ENCODE measurements around the gene ADSS1. TPM values are rescaled to one million over a fixed set of nuclear protein-coding genes. Genes with fewer than 3 reads are reported as not detected.

The ADSS1 gene
- polyA plus RNA-seq, 4 donors: 14.5 to 18.5 (median 17.3) TPM

- no peak for DNase-seq (ENCODE audit: low read depth in 4 of 4, low spot score in 3 of 4)
Measured at GRCh38 chr14:104788873-104789663, 65.0 kb downstream of the ADSS1 start.

- DNase-seq (ENCODE audit: low read depth in 4 of 4, low spot score in 3 of 4): no peak
Measured at GRCh38 chr14:104789752-104790743, 66.0 kb downstream of the ADSS1 start.

GRCh38 chr14:104791425-104791824 lies 67.4 kb downstream of the ADSS1 start:
- DNase-seq (ENCODE audit: low read depth in 4 of 4, low spot score in 3 of 4): no peak

GRCh38 chr14:104792101-104792884 lies 68.3 kb downstream of the ADSS1 start:
- no peak for DNase-seq (ENCODE audit: low read depth in 4 of 4, low spot score in 3 of 4)

GRCh38 chr14:104792945-104793702 lies 69.1 kb downstream of the ADSS1 start:
- no peak for DNase-seq (ENCODE audit: low read depth in 4 of 4, low spot score in 3 of 4)

- no peak for DNase-seq (ENCODE audit: low read depth in 4 of 4, low spot score in 3 of 4)
Measured at GRCh38 chr14:104793703-104793959, 69.6 kb downstream of the ADSS1 start.

- DNase-seq (ENCODE audit: low read depth in 4 of 4, low spot score in 3 of 4): no peak
Measured at GRCh38 chr14:104794099-104794498, 70.1 kb downstream of the ADSS1 start.

GRCh38 chr14:104794631-104794992 lies 70.6 kb downstream of the ADSS1 start:
- no peak for DNase-seq (ENCODE audit: low read depth in 4 of 4, low spot score in 3 of 4)

GRCh38 chr14:104794993-104795780 lies 71.2 kb downstream of the ADSS1 start, which contains the start of gene AKT1:
TSS of gene AKT1 (minus strand) at chr14:104795748. CDS start at chr14:104792643, 3,105 bp downstream.
- DNase-seq (ENCODE audit: low read depth in 4 of 4, low spot score in 3 of 4): no peak

GRCh38 chr14:104795781-104796686 lies 72.0 kb downstream of the ADSS1 start:
- DNase-seq (ENCODE audit: low read depth in 4 of 4, low spot score in 3 of 4): no peak

GRCh38 chr14:104796687-104797081 lies 72.7 kb downstream of the ADSS1 start:
- no peak for DNase-seq (ENCODE audit: low read depth in 4 of 4, low spot score in 3 of 4)

Other genes with a start within 250 kb of the ADSS1 start
- under 1 TPM in 3 of 4 donors, not detected in 1; 0.10 to 0.21 (median 0.20) TPM for gene C14orf180, start 144.5 kb upstream of the ADSS1 start, polyA plus RNA-seq (ENCODE audit: insufficient read length in 4 of 4)
- 1 to 10 TPM in 3 of 4 donors, under 1 TPM in 1; 0.87 to 1.6 (median 1.2) TPM for gene TMEM179, start 119.5 kb upstream of the ADSS1 start, polyA plus RNA-seq (ENCODE audit: insufficient read length in 4 of 4)
- 10 to 100 TPM; 44.6 to 69.0 (median 49.9) TPM for gene INF2, start 34.6 kb upstream of the ADSS1 start, polyA plus RNA-seq (ENCODE audit: insufficient read length in 4 of 4)
- 100 to 1,000 TPM in 1 of 4 donors, 10 to 100 TPM in 3; 49.7 to 103 (median 58.3) TPM for gene SIVA1, start 28.9 kb downstream of the ADSS1 start, polyA plus RNA-seq (ENCODE audit: insufficient read length in 4 of 4)
- 100 to 1,000 TPM; 108 to 135 (median 113) TPM for gene AKT1, start 71.5 kb downstream of the ADSS1 start, polyA plus RNA-seq (ENCODE audit: insufficient read length in 4 of 4)
- gene ZBTB42, start 76.9 kb downstream of the ADSS1 start, polyA plus RNA-seq (ENCODE audit: insufficient read length in 4 of 4): 1 to 10 TPM; 4.3 to 5.4 (median 4.8) TPM
- gene CEP170B, start 141.0 kb downstream of the ADSS1 start, polyA plus RNA-seq (ENCODE audit: insufficient read length in 4 of 4): 10 to 100 TPM; 10.9 to 16.3 (median 13.5) TPM
- 1 to 10 TPM; 1.7 to 4.3 (median 3.6) TPM for gene PLD4, start 200.7 kb downstream of the ADSS1 start, polyA plus RNA-seq (ENCODE audit: insufficient read length in 4 of 4)